Heart right ventricle (tissue), 16 donors: ENCODE data around the gene ETS1. TPM values are rescaled to one million over a fixed set of nuclear protein-coding genes. Genes with fewer than 3 reads are reported as not detected.
A peak's percentile ranks its signal among the peaks of the same experiment; 100 is the strongest.

Experiments
- ATAC-seq, 8 donors: fragments of 200-7000 bp; cut with Tn5 transposase; one replicate each; pipeline ENCODE4 v1.9.1; 2020; ENCODE audit warnings: mild to moderate bottlenecking in 8 of 8, moderate library complexity in 8 of 8, moderate number of reproducible peaks in 1 of 8
- DNase-seq, 2 donors: peaks; one replicate each; pipeline ENCODE4 v3.0.0-alpha.2; 2020
- H3K27ac ChIP-seq, 10 donors: fragments of 200-600 bp; sonication (generic) in 2 of 10; one replicate each; pipeline versions ENCODE4 v1.5.0 to v1.8.0; 2020 to 2022; ENCODE audit warnings: mild to moderate bottlenecking in 3 of 10
- H3K27me3 ChIP-seq, 7 donors: fragments of 200-600 bp; one replicate each; pipeline ENCODE4 v1.8.0; 2021 to 2022; ENCODE audit warnings: mild to moderate bottlenecking in 2 of 7
- H3K36me3 ChIP-seq, 9 donors: fragments of 200-600 bp; sonication (generic) in 1 of 9; one replicate each; pipeline versions ENCODE4 v1.5.0 to v1.8.0; 2020 to 2022; ENCODE audit warnings: mild to moderate bottlenecking in 2 of 9
- H3K4me1 ChIP-seq, 9 donors: fragments of 200-600 bp; sonication (generic) in 1 of 9; one replicate each; pipeline versions ENCODE4 v1.5.0 to v1.8.0; 2020 to 2022; ENCODE audit warnings: mild to moderate bottlenecking in 4 of 9
- H3K4me3 ChIP-seq, 10 donors: fragments of 200-600 bp; sonication (generic) in 2 of 10; one replicate each; pipeline versions ENCODE4 v1.5.0 to v1.8.0; 2020 to 2022; ENCODE audit warnings: mild to moderate bottlenecking in 7 of 10, moderate library complexity in 2 of 10
- H3K9me3 ChIP-seq, 11 donors: fragments of 200-600 bp in 10 of 11; sonication (generic) in 2 of 11; one replicate each; pipeline versions ENCODE4 v1.5.0 to v1.8.0; 2013 to 2022; ENCODE audit warnings: mild to moderate bottlenecking in 2 of 11, control low read depth in 1 of 11, moderate library complexity in 1 of 11
- WGBS, 2 donors: extraction: QIAGEN DNeasy Blood & Tissue Kit; methylation state at CpG; one replicate each; pipeline ENCODE4 v1.1.7; 2013; ENCODE audit warnings: inconsistent platforms in 1 of 2; 5-methylcytosine and 5-hydroxymethylcytosine counted together
- intact Hi-C, 10 donors: fragments of 100-400 bp; cut with DNase I; formaldehyde crosslinking; loops; one replicate each; pipeline versions ENCODE4 v1.11.1 to v1.14.2; 2022
- polyA plus RNA-seq, 2 donors: library from polyadenylated mRNA; stranded (reverse); fragments of 200-250 nt; gene quantifications; one replicate each; pipeline ENCODE4 v1.2.3, GENCODE V29; 2013
- total RNA-seq, 10 donors: library from RNA; stranded (reverse); fragmentation: NEBNext Ultra II Directional in 3 of 10; extraction: Animal tissue kit (Norgen Biotek cat#: 25700) in 3 of 10; gene quantifications; one replicate each; pipeline versions ENCODE4 v1.2.1 to v1.2.4, GENCODE V29; 2021 to 2023
- TF ChIP-seq, protein P1 (sequence below), 9 donors: fragments of 200-600 bp; sonication (generic) in 2 of 9; IDR thresholded peaks; one replicate each; pipeline versions ENCODE4 v1.5.0 to v1.8.0; 2021 to 2022; ENCODE audit warnings: antibody characterized with exemption in 9 of 9, mild to moderate bottlenecking in 5 of 9, moderate library complexity in 1 of 9
- donor health status: Arrhythmogenic right ventricular cardiomyopathy.
- donor health status: ischemic (EF 13 %, LVEDD 7.1; RV severe dilation, severe dysfunction).
- donor health status: healthy with polysubstance abuse.
- donor health status: DM: no; HTN: yes; CAD: no.
- donor health status: DM: no; HTN: no; CAD: no.
- donor health status: ischemic (EF 25% LVEDD 6.9; RV normal size, moderate dysfunction).
- donor health status: ischemic (EF 25% LVEDD 5.7; RV mildly dilated, moderate dysfunction).
- donor health status: healthy.
- donor health status: DM: yes; HTN: yes; CAD: no.
- donor health status: Ischemic cardiomyopathy.
- donor health status: ischemic (EF 35%, LVEDD 5.7; RV mildly dilated, moderate dysfunction).
- donor health status: nonischemic (EF 11% LVEDD 7.7; RV severe dilation, severe dysfunction).
- donor health status: DM: yes; HTN: yes; CAD: no.
- donor health status: PGD.
- donor health status: ischemic (EF 29% LVEDD 5.4; RV normal size, mild dysfunction).
- donor health status: nonischemic (EF 23%, LVEDD 6.1; RV moderate dilation, normal function).

Gene ETS1
- total and polyA plus RNA-seq, 12 donors, result 21.3 to 93.4 (median 50.7) TPM

DNA sequence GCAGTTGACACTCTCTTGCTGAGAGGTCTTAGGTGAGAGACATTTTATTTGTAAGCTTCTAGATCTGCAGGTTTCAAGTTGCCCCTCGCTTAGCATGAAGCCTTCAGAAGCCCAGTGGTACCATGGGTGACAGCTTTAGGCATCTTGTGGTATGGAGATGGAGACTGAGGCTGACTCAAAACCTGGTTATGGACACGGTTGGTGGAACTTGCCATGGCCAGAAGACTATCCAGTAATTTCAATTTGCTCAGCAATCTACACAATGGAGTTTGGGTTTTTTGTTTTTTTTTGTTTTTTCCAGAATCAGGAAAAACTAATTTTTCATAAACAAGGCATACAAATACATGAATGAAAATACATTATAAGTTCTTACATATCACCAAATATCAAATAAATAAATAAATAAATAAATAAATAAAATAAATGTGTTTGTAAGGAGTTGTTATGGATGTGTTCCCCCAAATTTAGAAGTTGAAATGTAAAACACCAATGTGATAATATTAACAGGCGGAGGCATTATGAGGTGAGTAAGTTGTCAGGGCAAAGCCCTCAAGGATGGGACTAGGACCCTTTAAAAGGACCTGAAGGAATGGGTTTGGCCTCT is 22.6 kb downstream of the ETS1 start:
- WGBS, 2 donors, result 89 to 93% methylated on average over 3 of the region's 3 CpGs
- intact Hi-C loops, result loop anchor here in 1 of 10 donors (5.0 kb wide), 1 partner anchor 63 kb away; no protein-coding TSS in a partner anchor
- DNase-seq (no peak), ATAC-seq (no peak)
- no peak overlapping the region for H3K4me3 ChIP-seq
- H3K27me3 ChIP-seq, result no peaks in the 10 kb centered on the region
- no peaks in the 10 kb centered on the region for H3K36me3 ChIP-seq
- peak overlapping the region in 9 of 10 donors; percentile 5 to 82 (median 40) for H3K27ac ChIP-seq
- H3K4me1 ChIP-seq, result peaks cover 0 to 69% (median 38%) of the 10 kb centered on the region in 9 donors
- H3K9me3 ChIP-seq, result no peaks in the 10 kb centered on the region
- TF ChIP-seq, protein P1, sequence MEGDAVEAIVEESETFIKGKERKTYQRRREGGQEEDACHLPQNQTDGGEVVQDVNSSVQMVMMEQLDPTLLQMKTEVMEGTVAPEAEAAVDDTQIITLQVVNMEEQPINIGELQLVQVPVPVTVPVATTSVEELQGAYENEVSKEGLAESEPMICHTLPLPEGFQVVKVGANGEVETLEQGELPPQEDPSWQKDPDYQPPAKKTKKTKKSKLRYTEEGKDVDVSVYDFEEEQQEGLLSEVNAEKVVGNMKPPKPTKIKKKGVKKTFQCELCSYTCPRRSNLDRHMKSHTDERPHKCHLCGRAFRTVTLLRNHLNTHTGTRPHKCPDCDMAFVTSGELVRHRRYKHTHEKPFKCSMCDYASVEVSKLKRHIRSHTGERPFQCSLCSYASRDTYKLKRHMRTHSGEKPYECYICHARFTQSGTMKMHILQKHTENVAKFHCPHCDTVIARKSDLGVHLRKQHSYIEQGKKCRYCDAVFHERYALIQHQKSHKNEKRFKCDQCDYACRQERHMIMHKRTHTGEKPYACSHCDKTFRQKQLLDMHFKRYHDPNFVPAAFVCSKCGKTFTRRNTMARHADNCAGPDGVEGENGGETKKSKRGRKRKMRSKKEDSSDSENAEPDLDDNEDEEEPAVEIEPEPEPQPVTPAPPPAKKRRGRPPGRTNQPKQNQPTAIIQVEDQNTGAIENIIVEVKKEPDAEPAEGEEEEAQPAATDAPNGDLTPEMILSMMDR (IDR thresholded peaks at IDR 0.05), result no peak

DNA sequence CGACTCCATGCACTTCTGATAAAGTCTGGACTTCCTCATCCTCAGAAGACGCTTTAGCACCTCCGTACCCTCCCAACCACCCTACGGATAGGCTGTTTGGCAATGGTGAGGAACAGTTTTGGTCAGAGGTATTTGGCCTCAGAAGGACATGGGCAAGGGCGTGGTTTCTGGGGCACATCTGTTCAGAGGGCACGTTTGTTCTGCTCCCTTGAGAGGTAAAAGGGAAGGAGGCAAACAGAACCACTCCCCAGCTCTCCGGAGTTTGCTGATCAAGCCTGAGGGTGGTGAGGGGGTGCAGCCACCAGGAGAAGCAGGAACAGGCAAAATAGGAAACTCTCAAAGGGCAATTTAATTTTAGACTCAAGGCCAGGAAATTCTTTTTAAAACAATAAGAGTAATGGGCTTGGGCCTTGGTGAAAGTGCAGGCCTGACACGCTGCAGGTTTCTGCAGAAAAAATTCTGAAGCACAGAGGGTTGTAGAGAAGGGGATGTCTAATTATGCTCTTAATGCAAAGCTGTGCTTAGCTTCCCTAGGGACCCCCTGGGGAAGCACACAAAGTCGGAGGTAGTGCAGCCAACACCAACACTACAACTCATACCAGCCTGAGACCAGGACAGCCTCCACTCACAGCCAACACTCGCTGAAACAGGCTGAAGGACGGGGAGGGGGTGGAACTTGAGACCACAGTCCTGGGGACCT is 23.3 kb downstream of the ETS1 start:
- intact Hi-C loops, result no loop called here
- Histone ChIP-seq H3K4me1 (peaks cover 0 to 62% (median 37%) of the 10 kb centered on the region in 9 donors), H3K36me3 (no peaks in the 10 kb centered on the region), H3K27me3 (no peaks in the 10 kb centered on the region), H3K27ac (peak overlapping the region in 9 of 10 donors; percentile 5 to 82 (median 40)), H3K4me3 (no peak overlapping the region), H3K9me3 (no peaks in the 10 kb centered on the region)
- TF ChIP-seq, protein P1 (IDR thresholded peaks at IDR 0.05), result no peak
- ATAC-seq (peak in 3 of 8 donors; percentile 26 to 51 (median 26)), DNase-seq (no peak)
- WGBS, 2 donors, result 58 to 69% methylated on average over 11 of the region's 11 CpGs

DNA sequence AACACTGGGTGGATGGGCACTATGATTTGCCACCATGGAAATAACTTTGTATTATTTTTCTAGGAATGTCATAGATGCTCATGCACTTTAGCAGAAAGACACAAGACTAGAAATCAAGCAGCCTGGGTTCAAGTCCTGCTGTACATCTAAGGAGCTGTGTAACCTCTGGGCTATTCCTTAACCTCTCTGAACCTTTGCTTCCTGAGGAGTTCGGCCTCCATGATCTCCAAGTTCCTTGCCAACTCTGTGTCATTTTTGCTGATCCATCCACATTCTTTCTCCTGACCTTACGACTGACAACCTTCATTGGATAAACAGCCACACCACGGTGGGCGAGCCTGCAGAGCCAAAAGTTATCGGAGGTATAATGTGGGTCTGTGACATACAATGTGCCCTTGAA is 24.1 kb downstream of the ETS1 start:
- no peaks in the 10 kb centered on the region for H3K36me3 ChIP-seq
- 75 to 81% methylated on average over 5 of the region's 5 CpGs for WGBS, 2 donors
- H3K4me3 ChIP-seq, result no peak overlapping the region
- intact Hi-C loops, result no loop called here
- H3K27ac ChIP-seq, result peak overlapping the region in 6 of 10 donors; percentile 5 to 82 (median 58)
- peaks cover 0 to 54% (median 29%) of the 10 kb centered on the region in 9 donors for H3K4me1 ChIP-seq
- H3K9me3 ChIP-seq, result no peaks in the 10 kb centered on the region
- ATAC-seq (no peak), DNase-seq (no peak)
- H3K27me3 ChIP-seq, result no peaks in the 10 kb centered on the region
- TF ChIP-seq, protein P1 (IDR thresholded peaks at IDR 0.05), result no peak

DNA sequence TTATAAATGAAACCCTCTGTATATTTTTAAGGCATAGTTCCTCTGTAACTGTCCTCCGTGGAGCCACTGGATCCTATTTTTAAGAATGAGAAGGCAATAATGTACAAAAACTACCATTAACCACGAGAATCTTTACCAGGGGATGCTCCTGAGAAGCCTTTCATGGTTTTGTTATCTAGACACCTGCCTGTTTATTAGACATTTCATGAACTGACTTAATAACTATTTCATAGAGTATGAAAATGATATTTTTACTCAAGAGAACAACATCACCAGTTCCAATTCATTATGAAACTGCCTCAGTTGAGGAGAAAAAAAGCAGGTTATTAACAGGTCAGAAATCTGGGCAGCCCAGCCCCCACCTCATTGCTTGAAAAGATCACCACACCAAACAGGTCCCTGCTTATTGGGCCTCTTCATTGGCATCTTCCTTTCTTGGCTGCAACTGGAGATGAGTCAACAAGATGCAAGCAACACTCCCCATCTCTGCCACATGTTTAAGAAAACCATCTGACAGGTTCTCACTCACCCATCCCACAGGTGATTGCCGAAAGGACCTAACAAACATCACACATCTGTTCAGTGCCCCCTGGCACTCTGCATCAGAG is 27.8 kb downstream of the ETS1 start:
- 89 to 92% methylated on average over 3 of the region's 3 CpGs for whole genome bisulfite sequencing, 2 donors
- H3K9me3 ChIP-seq, result no peaks in the 10 kb centered on the region
- TF ChIP-seq, protein P1 (IDR thresholded peaks at IDR 0.05), result no peak
- DNase-seq (no peak), ATAC-seq (no peak)
- H3K4me3 ChIP-seq, result no peak overlapping the region
- H3K36me3 ChIP-seq, result no peaks in the 10 kb centered on the region
- no peak overlapping the region for H3K27ac ChIP-seq
- H3K27me3 ChIP-seq, result no peaks in the 10 kb centered on the region
- intact Hi-C loops, result loop anchor here in 3 of 10 donors (5.0 to 10.0 kb wide), 3 partner anchors 68 to 275 kb away; no protein-coding TSS in a partner anchor
- peaks cover 0 to 40% (median 15%) of the 10 kb centered on the region in 9 donors for H3K4me1 ChIP-seq
